ENCODE measurements around the gene GATA2.

Gene GATA2

DNA sequence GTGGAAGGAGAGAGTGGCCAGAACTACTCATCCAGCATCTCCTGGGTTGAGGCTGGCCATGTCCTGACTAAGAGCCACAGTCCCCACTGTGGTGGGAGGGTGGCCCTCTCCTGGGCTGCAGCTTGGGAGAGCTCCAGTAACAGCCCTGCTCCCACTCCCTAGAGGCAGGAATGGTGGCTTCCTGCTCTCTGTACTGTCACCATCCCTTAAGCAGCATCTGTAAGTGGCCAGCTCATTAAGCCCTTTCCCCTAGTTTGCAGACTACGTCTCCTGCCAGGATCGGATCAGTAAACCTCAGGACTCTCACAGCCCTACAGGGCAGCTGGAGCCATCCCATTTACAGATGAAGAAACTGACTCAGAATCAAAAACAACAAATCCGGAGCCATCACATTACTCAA lies 56.8 kb downstream of the GATA2 start:
- FAIRE-seq (no peak), DNase-seq (ENCODE audit: insufficient read length, low spot score) (no peak)

GRCh38 chr3:128435561-128435960 lies 57.4 kb downstream of the GATA2 start:
- FAIRE-seq (no peak), DNase-seq (ENCODE audit: insufficient read length, low spot score) (no peak)

DNA sequence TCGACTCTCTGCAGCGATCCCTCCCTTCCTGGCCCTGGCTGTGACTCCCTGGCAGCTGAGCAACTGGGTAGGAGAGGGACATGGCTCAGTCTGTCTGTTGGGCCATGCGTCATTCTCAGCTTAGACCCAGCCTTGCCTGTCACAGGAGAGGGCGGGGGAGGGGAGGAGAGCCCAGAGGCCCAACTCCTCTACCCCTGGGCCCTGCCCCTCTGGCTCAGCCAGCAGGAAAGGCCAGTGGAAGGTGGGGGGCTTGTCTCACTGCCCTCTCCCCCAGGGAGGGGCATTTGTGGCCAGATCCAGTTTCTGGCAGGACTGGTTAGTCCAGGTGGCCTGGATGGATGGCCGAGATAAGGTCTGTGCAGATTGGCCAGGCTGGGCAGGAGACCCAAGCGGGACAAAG lies 57.9 kb downstream of the GATA2 start:
- no peak for DNase-seq (ENCODE audit: insufficient read length, low spot score)
- FAIRE-seq = no peak

- FAIRE-seq (no peak), DNase-seq (ENCODE audit: insufficient read length, low spot score) (no peak)
These were observed 58.5 kb downstream of the GATA2 start for GRCh38 chr3:128434524-128434923.

GRCh38 chr3:128433837-128434165 lies 59.2 kb downstream of the GATA2 start:
- DNase-seq (ENCODE audit: insufficient read length, low spot score) (no peak), FAIRE-seq (no peak)

- no peak for DNase-seq (ENCODE audit: insufficient read length, low spot score)
- no peak for FAIRE-seq
These were observed 59.8 kb downstream of the GATA2 start for GRCh38 chr3:128432971-128433836.

DNA sequence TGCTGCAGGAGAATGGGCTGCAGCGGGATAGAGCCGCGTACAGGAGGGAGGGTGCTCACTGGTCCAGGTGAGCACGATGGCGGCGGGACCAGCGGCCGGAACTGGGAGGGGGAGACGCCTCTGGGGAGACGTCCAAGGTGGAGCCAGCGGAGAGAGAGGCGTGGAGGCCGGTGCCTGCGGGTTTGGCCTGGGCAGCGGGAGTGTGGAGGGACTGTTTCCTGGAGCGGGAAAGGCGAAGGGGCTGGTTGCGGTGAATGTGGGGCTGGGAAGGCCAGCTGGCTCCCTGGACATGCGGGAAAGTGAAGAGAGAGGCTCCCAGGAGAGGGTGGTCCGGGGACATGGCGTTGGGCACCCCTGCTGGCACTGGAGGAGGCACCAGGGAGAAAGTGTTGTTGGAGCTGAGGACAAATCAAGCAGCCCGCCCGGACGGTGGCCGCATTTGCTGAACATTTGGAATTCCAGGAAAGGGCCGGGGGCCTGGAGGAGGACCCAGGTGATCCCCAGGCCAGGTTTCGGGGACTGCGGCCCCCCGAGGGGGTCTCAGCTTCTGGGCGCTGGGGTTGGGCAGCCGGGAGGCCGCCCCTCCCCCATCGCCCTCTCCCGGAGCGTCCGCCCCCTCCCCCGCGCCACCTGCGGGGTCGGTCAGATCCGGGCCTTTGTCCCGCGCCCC lies 60.6 kb downstream of the GATA2 start:
- FAIRE-seq = no peak
- DNase-seq (ENCODE audit: insufficient read length, low spot score) = no peak

- FAIRE-seq (no peak), DNase-seq (ENCODE audit: insufficient read length, low spot score) (no peak)
These were observed 61.1 kb downstream of the GATA2 start for GRCh38 chr3:128431803-128432300.

- DNase-seq (ENCODE audit: insufficient read length, low spot score) = no peak
- FAIRE-seq = no peak
These were observed 62.3 kb downstream of the GATA2 start for GRCh38 chr3:128430731-128431130.

GRCh38 chr3:128430301-128430700 lies 62.7 kb downstream of the GATA2 start:
- DNase-seq (ENCODE audit: insufficient read length, low spot score) (no peak), FAIRE-seq (no peak)

- DNase-seq (ENCODE audit: insufficient read length, low spot score) (no peak), FAIRE-seq (no peak)
These were observed 63.2 kb downstream of the GATA2 start for GRCh38 chr3:128429751-128430150.
